ENCODE measurements around the gene SLC5A8.
"Not testable (repeated sequence)": the region's sequence is repeated elsewhere in the genome, so short reads cannot be mapped to it uniquely, and the experiment has no call there.

The SLC5A8 gene

GRCh38 chr12:101168001-101168400, 42.0 kb downstream of the SLC5A8 start:
- no peak for DNase-seq (ENCODE audit: low read depth in 2 of 2)

DNA sequence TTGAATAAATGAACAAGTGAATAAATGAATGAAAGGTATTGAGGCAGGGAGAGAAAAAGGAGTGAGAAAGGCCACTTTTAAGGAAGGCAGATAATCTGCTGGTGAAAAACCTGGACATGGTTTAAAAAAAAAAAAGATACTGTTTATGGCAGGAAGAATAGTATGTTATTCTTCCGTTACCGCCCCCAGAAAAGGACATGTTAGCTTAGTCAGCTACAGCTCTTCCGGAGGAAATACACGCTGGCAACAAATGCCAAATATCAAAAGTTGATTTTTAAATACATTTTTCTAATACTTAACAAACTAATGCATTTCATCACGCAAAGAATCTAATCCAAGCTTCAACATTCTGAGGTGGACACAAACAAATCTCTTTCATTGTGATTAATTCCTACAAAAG, 43.2 kb downstream of the SLC5A8 start:
- no peak for DNase-seq (ENCODE audit: low read depth in 2 of 2)

- no peak for DNase-seq (ENCODE audit: low read depth in 2 of 2)
Observed at GRCh38 chr12:101165319-101165718, 44.7 kb downstream of the SLC5A8 start.

GRCh38 chr12:101145777-101146431, 64.1 kb downstream of the SLC5A8 start:
- DNase-seq (ENCODE audit: low read depth in 2 of 2), result not testable (repeated sequence)

- DNase-seq (ENCODE audit: low read depth in 2 of 2), result no peak
Observed at GRCh38 chr12:101127521-101128219, 82.4 kb downstream of the SLC5A8 start.

DNA sequence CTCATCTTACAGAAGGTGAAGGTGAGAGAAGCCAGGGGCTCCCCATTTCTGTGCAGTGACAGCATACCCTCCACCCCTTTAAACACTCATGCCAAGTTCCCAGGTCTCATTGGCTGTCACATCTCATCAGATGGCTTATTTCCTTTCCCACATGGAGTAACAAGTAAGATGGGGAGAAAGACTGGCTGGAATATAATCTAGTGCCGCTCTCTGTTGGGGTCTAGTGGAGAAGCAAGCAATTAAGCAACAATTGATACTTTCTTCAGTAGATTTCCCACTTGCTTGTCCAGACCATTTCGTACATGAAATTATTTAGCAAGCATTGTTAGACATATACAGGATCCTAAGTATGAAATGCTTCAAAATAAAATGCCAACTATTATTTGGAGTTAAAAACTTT, 92.2 kb downstream of the SLC5A8 start:
- no peak for DNase-seq (ENCODE audit: low read depth in 2 of 2)

DNA sequence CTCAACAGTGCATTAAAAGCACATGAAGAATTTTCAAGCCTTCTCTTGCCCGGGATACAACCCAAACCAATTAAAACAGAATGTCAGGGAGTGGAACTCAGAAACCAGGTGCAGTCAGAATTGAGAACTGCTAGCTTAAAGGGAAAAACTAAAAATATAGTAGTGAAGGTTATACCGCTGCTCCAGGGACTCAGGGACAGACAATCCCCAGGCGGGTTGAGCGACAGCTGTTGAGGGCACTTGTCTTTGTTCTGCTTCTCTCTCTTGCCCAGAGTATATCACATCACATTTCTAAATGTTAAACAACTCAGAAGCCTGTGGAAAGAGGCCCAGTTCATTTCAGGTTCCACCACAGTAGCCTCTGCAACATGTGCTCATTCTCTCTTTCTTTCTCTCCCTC, 93.1 kb downstream of the SLC5A8 start:
- DNase-seq (ENCODE audit: low read depth in 2 of 2), result no peak

DNA sequence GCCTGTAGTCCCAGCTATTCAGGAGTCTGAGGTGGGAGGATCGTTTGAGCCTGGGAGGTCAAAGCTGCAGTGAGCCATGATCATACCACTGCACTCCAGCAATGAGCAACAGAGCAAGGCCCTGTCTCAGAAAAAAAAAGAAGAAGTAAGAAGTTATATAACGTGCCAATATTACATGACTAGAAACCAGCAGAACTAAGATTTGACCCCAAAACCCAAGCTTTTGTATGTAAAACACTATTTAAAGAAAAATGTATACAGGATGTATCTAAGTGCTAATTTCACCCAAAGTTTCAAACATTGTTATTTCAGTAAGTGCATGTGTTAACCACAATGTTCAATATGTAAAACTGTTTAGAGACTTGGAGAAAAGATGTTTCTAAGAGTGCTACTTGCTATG, 94.7 kb downstream of the SLC5A8 start:
- DNase-seq (ENCODE audit: low read depth in 2 of 2), result no peak

- DNase-seq (ENCODE audit: low read depth in 2 of 2), result no peak
Observed at GRCh38 chr12:101111441-101111840, 98.6 kb downstream of the SLC5A8 start.

GRCh38 chr12:101110866-101111265, 99.2 kb downstream of the SLC5A8 start:
- DNase-seq (ENCODE audit: low read depth in 2 of 2), result no peak

- no peak for DNase-seq (ENCODE audit: low read depth in 2 of 2)
Observed at GRCh38 chr12:101108130-101108529, 101.9 kb downstream of the SLC5A8 start.

GRCh38 chr12:101107032-101107763, 102.8 kb downstream of the SLC5A8 start:
- no peak for DNase-seq (ENCODE audit: low read depth in 2 of 2)

Data from stimulated activated CD4-positive, alpha-beta T cell treated with anti-CD3 and anti-CD28 coated beads, Interleukin-1b, Interleukin-23, amount 100 ng/mL, for 4 hours (primary cell).